ENCODE results near the gene B3GALT2.
"Not testable (repeated sequence)": the region's sequence is repeated elsewhere in the genome, so short reads cannot be mapped to it uniquely, and the experiment has no call there.

Gene B3GALT2, protein sequence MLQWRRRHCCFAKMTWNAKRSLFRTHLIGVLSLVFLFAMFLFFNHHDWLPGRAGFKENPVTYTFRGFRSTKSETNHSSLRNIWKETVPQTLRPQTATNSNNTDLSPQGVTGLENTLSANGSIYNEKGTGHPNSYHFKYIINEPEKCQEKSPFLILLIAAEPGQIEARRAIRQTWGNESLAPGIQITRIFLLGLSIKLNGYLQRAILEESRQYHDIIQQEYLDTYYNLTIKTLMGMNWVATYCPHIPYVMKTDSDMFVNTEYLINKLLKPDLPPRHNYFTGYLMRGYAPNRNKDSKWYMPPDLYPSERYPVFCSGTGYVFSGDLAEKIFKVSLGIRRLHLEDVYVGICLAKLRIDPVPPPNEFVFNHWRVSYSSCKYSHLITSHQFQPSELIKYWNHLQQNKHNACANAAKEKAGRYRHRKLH

DNA sequence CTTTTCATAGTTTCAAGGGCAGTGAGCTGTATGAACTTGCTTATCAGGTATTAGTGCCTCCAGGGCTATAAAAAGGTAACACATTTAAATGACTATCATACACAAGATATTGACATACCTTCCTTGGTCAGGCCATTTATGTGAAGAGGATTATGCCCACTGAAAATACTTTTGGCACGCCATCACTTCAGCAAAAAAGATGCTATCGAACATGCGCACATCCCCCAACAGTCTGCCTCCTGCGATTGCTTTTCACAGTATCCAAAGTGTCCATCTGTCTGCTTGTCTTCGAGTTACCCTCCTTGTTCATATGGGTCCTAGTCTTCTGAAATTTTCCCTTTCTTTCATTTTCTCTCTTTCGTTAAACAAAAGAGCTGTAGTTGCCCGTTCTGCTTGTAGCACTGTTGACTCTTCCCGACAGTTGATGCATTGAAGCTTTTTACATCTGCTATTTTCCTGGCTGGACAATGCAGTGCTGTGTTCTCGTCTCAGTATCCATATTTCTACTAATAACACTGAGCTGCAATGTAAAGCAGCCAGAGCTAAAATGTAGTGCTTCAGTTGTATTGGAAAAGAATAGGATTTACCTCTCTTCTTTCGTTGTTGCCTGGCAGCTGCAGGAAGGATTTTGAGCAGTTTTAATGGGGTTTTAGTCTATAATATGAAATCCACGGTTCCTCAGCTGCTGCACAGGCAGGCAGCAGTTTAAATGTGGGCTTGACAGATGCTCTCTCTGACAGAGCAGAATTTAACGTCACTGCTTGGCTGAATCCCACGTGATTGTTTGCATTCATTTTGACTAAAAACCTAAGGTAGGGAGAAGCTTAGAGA lies at the start of gene B3GALT2:
B3GALT2 (minus strand) TSS at position 713 of the 831 bp plus-strand sequence. CDS start 5,051 bp downstream, outside the sequence.
- DNase-seq (ENCODE audit: low spot score): peak; percentile 85

DNA sequence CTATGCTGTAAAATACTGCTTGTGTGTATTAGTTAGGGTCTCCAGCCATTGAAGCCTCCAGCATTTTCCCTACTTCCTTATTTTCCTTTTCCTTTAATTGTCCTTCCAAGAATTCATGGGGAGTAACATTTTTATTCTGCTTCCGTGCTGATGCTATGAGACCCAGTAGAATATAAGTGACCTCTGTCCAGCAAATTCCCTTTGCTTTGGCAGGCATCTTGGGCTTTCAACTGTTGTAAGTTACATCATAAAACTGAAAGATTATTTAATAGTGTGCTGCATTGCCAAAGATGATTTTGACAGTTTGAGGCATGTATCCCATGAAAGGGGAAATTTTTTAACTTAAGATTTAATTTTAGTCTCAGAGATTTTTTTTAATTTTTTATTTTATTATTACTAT lies 48.1 kb upstream of the B3GALT2 start:
- DNase-seq (ENCODE audit: low spot score): no peak

DNA sequence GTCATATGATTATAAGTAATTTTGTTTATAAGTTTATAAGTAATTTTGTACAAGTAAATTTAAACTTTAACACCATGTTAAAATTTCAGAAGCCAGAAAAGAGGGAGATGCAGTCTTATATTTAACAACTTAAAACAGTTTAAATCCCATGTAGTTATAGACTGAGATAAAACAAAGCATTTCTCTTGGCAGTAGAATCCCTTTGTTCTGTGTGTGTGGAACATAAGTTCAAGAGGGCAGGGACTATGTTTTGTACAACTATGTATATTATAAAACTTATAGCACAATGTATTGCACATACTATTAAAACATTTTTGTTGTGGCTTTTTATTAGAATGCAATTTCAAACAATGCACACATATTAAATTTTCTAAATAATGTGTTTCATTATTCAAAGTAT lies 44.7 kb upstream of the B3GALT2 start:
- DNase-seq (ENCODE audit: low spot score): not testable (repeated sequence)

DNA sequence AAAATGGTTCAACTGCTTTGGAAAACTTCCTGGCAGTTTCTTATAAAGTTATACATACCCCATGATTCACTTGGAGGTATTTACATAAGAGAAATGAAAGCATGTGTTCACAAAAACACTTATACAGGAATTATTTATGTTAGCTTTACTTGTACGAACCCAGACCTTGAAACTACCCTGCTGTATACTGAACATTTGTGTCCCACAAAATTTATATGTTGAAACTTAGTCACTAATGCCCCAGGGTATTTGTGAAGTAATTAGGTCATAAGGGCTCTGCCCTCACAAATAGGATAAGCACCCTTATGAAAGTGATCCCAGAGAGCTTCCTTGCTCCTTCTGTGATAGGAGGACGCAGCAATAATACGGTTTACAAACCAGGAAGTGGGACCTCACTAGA lies 42.7 kb upstream of the B3GALT2 start:
- DNase-seq (ENCODE audit: low spot score): no peak

DNA sequence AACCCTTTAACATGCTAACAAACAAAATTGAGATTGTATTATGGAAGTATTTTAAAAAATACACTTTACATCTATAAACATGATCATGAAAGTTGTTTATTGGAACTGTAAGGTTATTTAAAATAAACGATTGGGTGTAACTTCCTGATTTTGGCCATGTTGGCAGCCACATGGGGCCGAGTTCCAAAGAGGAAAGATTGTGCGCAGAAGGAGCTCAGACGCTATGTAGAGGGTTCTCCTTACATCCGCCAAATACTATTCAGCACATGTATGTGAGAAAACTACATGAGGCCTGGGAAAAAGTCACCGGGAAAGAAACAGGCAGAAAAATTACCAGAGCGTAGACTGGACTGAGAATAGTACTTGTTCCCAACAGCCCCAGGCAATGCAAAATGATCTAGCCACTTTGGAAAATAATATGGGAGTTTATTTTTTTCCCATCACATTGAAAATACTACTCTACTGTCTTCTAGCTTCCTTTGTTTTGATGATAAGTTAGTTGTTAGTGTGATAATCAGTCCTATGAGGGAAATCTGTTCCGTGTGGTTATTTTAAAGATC lies 35.7 kb upstream of the B3GALT2 start:
- no peak for DNase-seq (ENCODE audit: low spot score)

DNA sequence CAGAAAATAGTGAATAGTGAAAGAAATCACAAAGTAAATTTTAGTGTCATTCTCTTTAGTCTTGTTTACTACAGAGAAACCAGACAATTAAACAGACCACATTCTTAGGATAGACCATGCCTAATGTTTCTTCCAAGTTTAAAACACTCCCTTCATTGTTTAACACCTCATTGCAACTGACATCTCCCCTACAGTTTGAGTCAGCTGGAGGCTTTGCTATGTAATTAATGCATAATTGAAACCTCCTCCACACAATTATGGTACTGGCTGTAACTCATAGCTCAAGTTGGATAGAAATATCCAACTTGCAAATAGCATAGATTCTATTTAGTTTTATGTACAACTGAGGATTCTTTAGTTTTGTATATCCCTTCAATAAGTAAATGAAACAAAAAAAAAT lies 35.2 kb upstream of the B3GALT2 start:
- peak; percentile 45 for DNase-seq (ENCODE audit: low spot score)

DNA sequence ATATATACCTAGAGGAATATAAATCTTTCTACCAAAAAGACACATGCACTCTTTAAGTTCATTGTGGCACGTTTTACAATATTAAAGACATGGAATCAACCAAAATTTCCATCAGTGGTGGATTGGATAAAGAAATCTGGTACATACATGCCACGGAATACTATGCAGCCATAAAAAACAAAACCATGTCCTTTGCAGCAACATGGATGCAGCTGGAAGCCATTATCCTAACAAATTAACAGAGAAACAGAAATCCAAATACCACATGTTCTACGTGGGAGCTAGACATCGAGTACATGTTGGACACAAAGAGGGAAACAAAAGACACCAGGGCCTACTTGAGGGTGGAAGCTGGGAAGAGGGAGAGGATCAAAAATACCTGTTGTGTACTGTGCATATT lies 33.0 kb upstream of the B3GALT2 start:
- no peak for DNase-seq (ENCODE audit: low spot score)

DNA sequence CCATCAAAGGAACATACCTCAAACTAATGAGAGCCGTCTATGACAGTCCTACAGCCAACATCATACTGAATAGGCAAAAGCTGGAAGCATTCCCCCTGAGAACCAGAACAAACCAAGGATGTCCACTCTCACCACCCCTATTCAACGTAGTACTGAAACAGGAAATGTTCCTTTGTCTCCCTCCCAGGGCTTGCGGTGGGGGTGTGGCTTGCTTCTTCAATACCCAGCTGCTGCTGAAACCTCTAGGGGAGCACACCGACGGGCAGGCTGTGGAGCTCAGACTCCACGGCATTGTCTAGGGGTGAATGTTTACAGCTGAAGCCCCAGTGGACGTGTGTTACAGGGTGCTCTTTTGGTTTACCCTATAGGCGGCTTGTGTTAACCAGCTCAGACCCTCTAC lies 30.5 kb upstream of the B3GALT2 start:
- no peak for DNase-seq (ENCODE audit: low spot score)

DNA sequence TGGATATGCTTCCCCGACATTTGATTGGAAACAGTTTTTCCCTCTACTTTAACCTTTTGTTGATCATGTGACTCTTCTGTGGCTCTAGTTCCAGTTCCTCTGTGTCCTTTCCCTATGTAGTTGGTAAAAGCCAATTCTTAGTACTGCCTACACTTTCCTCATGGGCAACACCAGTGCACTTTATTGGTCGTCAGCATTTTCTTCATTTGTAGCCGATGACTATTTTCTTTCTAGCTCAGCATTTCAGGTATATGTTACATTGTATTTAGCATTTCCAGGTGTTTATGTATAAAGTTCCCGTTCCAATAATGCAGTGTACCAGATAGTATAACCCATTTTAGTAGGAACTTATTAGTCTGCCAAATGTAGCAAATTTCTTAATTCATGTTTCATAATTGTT lies 27.6 kb upstream of the B3GALT2 start:
- DNase-seq (ENCODE audit: low spot score): no peak

DNA sequence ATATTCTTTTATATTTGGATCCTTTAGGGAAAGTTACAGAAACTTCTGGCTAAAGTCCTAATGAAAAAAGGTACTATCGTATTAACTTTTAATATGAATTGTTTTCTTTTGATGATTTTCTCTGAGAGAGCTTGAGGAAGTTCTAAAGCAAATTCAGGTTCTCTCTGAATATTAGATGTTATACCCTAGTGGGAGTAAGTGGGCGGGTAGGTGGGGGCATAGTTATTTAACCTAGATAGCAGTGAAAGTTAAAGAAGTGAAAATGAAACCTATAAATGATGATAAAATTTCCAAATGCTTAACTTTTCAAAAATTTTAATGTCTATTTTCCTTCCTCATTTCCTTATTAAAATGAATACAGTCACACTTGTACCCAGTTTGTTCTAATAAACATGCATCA lies 26.2 kb upstream of the B3GALT2 start:
- peak; percentile 34 for DNase-seq (ENCODE audit: low spot score)

DNA sequence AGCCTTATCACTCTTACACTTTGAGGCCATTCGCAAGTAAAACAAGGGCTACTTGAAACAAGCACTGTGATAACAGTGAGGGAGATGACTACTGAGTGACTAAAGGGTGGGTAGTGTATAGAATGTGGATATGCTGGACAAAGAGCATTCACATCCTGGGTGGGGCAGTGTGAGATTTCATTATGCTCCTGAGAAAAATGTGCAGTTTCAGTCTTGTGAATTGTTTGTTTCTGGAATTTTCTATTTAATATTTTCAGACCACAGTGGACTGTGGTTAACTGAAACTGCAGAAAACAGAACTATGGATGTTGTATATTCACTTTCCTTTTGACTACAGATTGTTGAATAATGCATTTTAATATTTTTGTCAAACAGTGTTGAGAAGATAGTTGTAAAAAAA lies 25.1 kb upstream of the B3GALT2 start:
- DNase-seq (ENCODE audit: low spot score): no peak

DNA sequence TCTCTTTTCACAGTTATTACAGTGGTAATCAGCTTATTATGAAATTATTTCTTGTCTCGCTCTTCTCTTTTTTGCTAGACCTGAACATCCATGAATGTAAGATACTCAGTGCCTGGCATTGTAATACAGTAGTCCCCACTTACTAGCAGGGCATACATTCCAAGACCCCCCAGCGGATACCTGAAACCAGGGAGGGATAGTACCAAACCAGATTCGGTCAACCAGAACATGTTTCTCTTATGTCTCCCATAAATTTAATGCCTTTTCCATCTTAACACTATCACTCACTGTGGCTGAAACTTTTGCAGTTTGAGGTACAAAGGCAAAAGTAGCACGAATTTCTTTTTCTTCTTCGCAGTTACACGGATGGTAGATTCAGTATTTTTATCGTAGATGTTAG lies 24.6 kb upstream of the B3GALT2 start:
- no peak for DNase-seq (ENCODE audit: low spot score)

DNA sequence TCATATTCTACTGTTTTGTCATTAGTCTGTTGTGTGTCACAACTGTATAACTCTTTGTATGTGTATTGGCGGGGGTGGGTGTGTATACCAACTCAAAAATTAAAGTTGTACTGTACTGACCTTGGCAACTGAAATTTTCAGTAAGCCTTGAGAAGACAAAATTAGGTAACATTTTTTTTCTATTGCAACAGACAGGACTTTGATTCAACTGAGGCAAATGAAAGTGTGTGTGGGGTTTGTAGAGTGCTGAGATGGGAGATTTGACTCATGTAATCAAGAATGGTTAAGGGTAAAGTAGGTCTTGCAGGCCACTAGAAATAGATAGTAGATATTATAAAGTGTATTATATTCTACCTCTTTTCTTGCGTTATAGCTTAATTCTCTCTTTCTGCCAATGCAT lies 14.6 kb upstream of the B3GALT2 start:
- DNase-seq (ENCODE audit: low spot score): no peak

DNA sequence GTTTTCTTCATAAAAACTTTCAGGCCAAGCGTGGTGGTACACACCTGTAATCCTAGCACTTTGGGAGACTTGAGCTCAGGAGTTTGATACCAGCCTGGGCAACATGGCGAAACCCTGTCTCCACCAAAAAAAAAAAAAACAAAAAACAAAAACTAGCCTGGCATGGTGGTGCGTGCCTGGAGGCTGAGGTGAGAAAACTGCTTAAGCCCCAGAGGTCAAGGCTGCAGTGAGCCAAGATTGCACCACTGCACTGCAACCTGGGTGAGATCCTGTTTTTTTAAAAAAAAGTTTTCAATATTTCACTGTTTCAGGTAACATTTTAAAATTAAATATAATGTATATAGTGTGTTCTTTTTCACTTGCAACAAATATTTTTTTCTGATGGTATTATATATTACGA lies 13.5 kb upstream of the B3GALT2 start:
- no peak for DNase-seq (ENCODE audit: low spot score)

DNA sequence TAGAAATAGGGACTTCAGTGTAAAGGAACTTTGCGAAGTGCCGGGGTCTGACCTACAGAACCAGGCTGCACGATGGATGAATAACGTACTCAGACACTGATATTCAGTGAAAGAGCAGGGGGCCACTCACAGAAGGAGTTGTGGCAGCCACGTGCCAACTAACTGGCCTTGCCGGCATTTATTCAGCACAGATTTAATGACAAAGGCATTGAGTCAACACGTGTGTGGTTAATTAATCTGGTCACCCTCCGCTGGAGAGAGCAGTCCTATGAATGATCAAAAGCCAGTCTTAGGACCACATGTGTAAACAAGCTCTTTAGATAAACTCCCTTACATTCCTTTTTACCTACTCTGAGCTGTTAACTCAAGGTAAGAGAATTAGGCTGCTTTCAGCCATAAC lies 6.2 kb upstream of the B3GALT2 start:
- no peak for DNase-seq (ENCODE audit: low spot score)

DNA sequence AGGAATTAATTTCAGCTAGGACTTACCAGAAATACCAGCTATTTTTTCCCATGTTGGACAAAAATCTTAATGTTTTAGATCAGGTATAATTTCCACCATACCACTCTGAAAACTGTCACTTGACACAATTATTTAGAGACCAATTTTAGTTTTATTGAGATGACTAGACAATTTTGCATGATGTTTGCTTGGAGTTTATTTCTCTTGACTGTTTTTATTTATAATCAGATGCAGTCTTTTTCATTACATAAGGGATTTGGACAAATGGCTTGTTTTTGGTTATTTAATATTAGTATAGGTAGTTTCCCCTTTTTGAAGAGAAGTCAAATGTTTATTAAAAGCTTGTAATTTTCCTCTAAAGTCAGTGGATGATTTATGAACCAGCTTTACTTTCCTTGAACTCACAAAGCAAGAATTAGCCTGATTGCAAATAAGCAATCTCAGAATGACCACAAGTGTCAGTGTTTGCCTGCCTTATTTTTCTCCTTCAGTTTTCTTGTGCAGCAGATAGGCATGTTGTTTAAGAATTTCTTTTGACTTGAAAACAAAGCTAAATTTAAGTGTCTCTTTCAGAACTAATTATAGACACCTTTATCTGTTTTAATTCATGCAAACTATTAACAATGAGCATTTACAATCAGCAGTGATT lies 3.8 kb upstream of the B3GALT2 start:
- no peak for DNase-seq (ENCODE audit: low spot score)

DNA sequence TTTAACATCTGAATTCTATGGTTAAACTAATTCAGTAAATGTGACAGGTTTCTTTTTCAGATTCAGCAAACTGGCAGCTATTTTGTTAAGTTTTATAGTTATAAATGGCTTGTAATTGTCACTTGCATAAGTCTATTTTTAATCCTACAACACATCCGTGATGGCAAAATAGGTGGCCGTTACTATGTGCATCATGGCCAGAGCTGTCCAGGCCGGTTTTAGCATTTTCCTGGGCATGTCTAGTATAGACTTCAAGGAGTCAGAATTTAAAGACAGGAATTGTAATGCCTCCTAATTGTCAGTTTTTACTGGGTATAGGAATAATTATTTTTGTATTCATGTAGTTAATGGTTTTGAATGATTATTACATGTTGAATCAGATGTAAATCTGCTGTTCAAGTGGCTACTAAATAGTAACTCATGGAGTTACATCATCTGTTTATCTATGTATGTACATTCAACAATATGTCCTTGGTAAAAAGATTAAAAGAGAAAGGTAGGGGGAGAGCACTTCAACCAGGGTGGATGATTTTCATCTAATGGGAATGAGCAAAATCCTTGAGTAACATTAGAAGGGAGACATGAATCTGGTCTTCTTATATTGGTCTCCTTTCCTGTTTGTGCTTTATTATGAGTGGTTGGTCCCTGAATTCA lies 3.2 kb upstream of the B3GALT2 start:
- DNase-seq (ENCODE audit: low spot score): no peak

DNA sequence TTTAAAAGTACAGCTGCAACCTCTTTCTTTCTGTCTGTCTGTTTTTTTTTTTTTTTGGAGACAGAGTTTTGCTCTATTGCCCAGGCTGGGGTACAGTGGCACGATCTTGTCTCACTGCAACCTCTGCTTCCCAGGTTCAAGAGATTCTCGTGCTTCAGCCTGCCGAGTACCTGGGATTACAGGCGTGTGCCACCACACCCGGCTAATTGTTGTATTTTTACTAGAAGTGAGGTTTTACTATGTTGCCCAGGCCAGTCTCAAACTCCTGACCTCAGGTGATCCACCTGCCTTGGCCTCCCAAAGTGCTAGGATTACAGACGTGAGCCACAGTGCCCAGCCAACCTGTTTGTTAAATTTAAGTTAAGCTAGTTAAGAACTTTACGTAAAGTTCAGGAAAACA lies 2.5 kb upstream of the B3GALT2 start:
- DNase-seq (ENCODE audit: low spot score): not testable (repeated sequence)

DNA sequence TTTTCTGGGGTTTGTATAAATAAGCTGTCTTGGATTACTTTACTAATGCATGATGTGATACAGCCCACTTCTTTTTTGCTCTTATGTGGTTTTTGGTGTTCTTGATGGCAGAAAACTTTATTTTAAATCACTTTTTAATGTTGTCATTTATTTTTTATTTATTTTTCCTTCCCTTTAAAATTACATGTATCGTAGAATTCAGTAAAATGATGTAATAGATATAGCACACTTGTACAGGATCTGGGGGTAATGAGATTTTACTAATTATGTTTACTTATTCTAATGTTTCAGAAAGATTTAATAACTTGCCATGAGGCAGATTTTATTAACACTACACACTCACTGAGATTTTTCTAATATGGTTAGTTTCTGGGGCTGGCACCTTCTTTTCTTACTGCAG lies 701 bp upstream of the B3GALT2 start:
- no peak for DNase-seq (ENCODE audit: low spot score)

DNA sequence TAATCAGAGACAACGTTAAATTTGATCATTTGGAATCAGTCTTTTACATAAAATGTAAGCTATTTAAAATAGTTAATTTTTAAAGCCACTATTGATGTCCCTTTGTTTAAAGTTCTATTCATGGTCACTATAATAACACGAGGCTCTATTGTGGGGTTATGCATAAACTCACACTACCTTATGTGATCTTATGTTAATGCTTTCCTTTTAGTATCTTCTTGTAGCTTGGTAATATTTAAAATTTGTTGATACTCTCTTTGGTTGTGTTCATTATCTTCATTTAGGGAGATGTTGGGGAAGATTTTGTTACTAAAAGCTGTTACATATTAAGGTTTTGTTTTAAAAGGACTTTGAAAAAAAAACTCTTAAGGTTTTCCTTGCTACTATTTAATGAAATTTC lies 1.2 kb downstream of the B3GALT2 start:
- no peak for DNase-seq (ENCODE audit: low spot score)

DNA sequence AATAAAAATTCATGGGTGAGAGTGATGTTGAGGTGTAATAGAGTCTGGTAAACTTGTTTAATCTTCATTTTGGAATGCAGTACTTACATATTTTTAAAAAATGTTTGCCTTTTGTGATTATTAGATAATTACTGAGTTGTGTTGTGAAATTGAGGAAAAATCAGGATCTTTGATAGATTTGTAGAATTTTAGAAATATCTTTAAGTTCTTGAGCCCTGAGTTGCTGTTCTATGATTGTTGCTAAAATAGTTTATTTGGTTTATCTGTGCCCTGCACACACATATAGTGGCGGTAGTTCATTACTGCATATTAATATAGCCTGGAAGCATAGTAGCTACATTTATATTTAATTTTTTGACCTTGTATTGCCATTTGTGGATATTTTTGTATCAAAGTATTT lies 1.6 kb downstream of the B3GALT2 start:
- no peak for DNase-seq (ENCODE audit: low spot score)
